H1 (cell line): ENCODE measurements around the gene ORAI3.

Experiments
- ASH2L ChIP-seq: fragments of 200-600, 300-600 bp; sonication (generic); IDR thresholded peaks from one replicate; pipeline ENCODE4 v1.7.1; 2017; ENCODE audit warnings: low read length
- BRCA1 ChIP-seq: IDR thresholded peaks from 2 replicates; pipeline ENCODE4 v1.6.1; 2012; ENCODE audit warnings: low read depth, low read length, improper control_type of control experiment
- GTF2F1 ChIP-seq: IDR thresholded peaks from 2 replicates; pipeline ENCODE4 v1.6.1; 2012; ENCODE audit warnings: low read depth, low read length, improper control_type of control experiment, borderline replicate concordance
- JUND ChIP-seq: IDR thresholded peaks from 2 replicates; pipeline ENCODE4 v1.6.1; 2011; ENCODE audit warnings: mild to moderate bottlenecking, improper control_type of control experiment, low read length
- MAFK ChIP-seq: IDR thresholded peaks from 2 replicates; pipeline ENCODE4 v1.6.1; 2012; ENCODE audit warnings: low read depth, mild to moderate bottlenecking, improper control_type of control experiment, low read length
- MAX ChIP-seq: IDR thresholded peaks from 2 replicates; pipeline ENCODE4 v1.6.1; 2012; ENCODE audit warnings: inconsistent platforms
- POLR2A ChIP-seq, 2 experiments: IDR thresholded peaks; 1 replicate in 1 of 2; 2 replicates in 1 of 2; pipeline ENCODE4 v1.6.1; 2011; ENCODE audit warnings: low read depth in 2 of 2, low read length in 2 of 2, mild to moderate bottlenecking in 2 of 2; ENCODE audit errors: control extremely low read depth in 1 of 2
- SIN3A ChIP-seq, 2 experiments: IDR thresholded peaks in 1 of 2; conservative IDR thresholded peaks in 1 of 2; 2 replicates each; pipeline ENCODE4 v1.6.1; 2011 to 2012; ENCODE audit warnings: low read length in 2 of 2, improper control_type of control experiment in 1 of 2, low read depth in 1 of 2, mild to moderate bottlenecking in 1 of 2
- SP4 ChIP-seq: IDR thresholded peaks from 2 replicates; pipeline ENCODE4 v1.6.1; 2012; ENCODE audit warnings: low read length, inconsistent platforms

- TF ChIP-seq GTF2F1 (no peak), JUND (no peak), MAX (no peak), BRCA1 (no peak), POLR2A (IDR thresholded peaks at IDR 0.05; ENCODE audit: control extremely low read depth in 1 of 2, low read depth in 2 of 2, low read length in 2 of 2) (no peak), ASH2L (no peak), SP4 (no peak), MAFK (no peak), SIN3A (conservative IDR thresholded peaks at IDR 0.05 in 1 of 2, IDR thresholded peaks at IDR 0.05 in 1 of 2; ENCODE audit: low read depth in 1 of 2, low read length in 2 of 2) (no peak)
These were observed 52.8 kb downstream of the ORAI3 start for GRCh38 chr16:31001507-31002249.
